SU-DHL-6 (cell line): Measurements from ENCODE around the gene MRPL36.

ENCODE experiments used
- CTCF ChIP-seq: fragments of 200-600 bp; sonication (generic); IDR thresholded peaks from one replicate; pipeline ENCODE4 v1.5.1; 2017; ENCODE audit warnings: antibody characterized with exemption, mild to moderate bottlenecking, low read length, moderate library complexity; ENCODE audit not compliant: insufficient read depth, poor library complexity, severe bottlenecking
- EZH2phosphoT487 ChIP-seq: fragments of 200-600 bp; sonication (generic), shearing (Covaris generic); conservative IDR thresholded peaks from 2 replicates; pipeline ENCODE4 v1.6.1; 2018; ENCODE audit warnings: mild to moderate bottlenecking, antibody characterized with exemption, low read length, moderate library complexity, mixed read lengths

- TF ChIP-seq CTCF (no peak), EZH2phosphoT487 (no peak)
Measured at GRCh38 chr5:1842004-1842819, 42.6 kb upstream of the MRPL36 start.
